HG03558 (cell line): ENCODE results near the gene TBC1D1.
"Not testable (repeated sequence)": the region's sequence is repeated elsewhere in the genome, so short reads cannot be mapped to it uniquely, and the experiment has no call there.

ENCODE experiments used
- ATAC-seq: cut with Tn5 transposase; IDR thresholded peaks from one replicate; pipeline ENCODE4 v1.9.1; 2021; ENCODE audit warnings: moderate number of reproducible peaks; ENCODE audit not compliant: unreplicated experiment; ENCODE audit errors: extremely low read depth

Gene TBC1D1

DNA sequence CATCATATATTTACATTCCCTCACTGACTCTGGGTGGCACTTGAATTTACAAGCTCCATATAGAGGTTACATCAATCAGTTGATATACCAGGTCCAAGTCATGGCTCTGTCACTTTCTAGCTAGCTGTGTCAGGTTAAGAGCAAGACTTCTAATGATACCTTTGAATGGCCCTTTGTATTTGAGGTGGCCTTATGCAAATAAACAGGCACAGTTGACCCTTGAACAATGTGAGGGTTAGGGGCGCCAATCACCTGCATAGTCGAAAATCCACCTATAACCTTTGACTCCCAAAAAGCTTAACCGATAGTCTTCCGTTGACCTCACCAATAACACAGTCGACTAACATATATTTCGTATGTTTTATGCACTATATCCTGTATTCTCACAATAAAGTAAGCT, 68.0 kb downstream of the TBC1D1 start:
- ATAC-seq, result no peak

DNA sequence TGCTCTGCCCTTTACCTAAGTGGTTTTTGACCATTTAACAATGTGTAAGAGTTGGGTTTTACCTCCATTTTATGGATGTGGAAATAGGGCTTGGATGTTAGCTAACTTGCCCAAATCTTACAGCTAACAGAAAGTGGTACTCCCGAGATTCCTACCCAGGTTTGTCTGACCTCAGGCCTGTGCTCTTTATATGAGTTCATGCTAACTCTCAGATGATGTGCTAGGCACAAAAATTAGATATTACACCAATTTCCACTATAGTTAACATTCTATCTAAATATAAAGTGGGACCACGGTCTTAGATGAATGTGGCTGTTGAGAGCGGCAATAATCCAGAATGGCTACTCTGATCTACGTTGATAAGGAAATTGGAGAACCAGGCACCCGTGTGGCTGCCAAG, 69.2 kb downstream of the TBC1D1 start, which contains the start of gene PTTG2:
Gene PTTG2, plus strand, starts transcription at position 301 of the 400 bp plus-strand sequence. Its CDS starts 37 bp downstream, at position 338.
- no peak for ATAC-seq

DNA sequence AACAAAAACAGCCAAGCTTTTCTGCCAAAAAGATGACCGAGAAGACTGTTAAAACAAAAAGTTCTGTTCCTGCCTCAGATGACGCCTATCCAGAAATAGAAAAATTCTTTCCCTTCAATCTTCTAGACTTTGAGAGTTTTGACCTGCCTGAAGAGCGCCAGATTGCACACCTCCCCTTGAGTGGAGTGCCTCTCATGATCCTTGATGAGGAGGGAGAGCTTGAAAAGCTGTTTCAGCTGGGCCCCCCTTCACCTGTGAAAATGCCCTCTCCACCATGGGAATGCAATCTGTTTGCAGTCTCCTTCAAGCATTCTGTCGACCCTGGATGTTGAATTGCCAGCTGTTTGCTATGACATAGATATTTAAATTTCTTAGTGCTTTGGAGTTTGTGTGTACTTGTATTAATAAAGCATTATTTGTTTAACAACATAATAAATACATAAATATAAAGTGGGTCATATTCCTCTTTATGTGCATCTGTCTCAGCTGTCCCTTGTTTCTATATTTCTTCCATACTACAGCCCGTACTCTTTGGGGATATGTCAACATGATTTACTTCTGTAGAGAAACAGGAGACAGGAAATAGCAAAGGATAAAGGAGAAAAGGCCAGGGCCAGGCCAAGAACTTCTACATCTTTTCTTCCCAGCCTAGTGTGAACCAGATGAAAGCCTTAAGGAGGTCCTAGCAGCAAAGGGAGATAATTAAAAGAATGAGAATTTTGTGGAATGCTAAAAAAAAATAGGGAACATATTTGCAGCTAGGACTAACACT, 70.0 kb downstream of the TBC1D1 start:
- no peak for ATAC-seq

DNA sequence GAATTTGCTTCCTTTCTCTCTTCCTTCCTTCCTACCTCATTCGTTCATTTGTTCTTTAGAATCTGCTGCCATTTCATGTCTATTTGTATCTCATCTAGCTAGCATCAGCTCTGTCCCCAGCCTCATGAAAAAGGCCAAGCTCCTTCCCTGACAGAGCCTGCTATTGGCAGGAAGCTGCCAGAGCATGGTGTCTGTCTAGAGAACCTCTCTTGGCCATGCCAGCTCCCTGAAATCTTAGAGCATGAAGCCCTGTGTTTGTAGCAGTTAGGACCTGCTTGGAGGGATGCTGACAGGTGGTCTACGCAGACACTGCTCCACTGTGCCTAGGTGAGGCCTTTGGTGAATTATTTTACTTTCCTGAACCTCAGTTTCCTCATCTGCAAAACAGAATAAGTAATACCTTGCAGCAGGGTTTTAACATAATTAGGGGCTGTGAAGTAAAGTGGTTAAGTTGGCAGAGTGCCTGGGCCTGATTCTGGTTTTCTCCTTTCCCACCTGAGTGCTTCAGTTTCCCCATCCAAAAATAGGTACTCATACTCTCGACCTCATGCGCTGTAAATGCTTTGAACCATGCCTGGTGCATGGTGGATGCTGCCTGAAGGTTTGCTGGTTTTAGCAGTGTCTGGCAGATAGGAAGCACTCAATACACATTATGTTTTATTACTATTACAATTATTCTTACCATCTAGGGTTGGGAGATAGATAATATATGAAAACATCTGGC, 74.0 kb downstream of the TBC1D1 start:
- no peak for ATAC-seq

DNA sequence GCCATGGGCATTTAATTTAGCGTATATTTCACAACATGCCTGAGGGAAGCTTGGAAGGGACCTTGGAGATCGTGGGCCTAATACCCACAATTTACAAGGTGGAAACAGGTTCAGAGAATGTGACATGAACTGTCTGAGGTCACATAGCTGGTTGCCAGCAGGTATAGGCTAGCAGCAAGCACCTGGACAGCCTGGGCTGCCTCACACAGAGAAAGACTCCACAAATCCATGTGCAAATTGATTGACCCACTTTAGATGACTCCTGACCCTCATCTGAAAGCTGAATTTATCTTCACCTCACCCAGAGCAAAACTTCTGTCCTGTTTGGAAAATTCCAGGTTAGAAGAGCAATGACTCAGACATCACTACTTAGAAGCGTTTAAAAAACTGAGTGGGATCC, 75.2 kb downstream of the TBC1D1 start:
- ATAC-seq, result no peak

DNA sequence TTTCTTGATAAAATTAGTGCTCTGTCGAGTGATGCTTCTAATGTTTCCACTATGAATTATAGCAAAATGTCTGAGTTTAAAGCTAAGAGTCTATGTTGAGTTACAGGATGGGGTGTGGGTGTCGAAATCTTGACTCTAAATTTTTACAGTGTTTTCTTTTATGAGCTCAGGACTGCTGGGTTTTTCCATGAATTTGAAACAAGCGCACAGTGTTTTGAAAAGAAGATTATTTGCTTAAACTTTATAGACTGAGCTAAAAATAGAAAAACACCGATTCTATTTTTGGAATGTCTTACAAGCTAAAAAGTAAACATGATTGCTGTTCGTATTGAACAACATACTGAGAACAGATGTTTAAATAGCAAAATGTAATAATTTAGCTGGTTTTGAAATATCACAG, 76.9 kb downstream of the TBC1D1 start:
- ATAC-seq, result no peak

DNA sequence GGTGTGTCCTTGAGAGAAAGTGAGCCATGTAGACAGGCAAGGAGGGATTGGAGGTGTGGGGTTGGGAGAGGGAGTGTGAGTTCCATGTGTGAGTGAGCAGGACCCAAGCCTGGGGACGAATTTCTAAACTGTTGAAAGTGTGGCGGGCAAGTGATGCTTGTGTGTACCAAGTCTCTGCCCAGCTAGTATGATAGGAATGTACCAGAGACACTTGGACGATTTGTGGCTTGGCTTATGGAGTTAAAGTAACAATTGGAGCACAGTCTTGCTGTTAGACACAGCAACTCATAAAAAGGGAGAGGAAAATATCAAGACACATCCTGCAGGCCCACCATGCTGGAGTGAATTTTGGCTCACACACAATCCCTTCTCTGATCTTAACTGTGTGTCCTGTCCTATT, 77.9 kb downstream of the TBC1D1 start:
- no peak for ATAC-seq

DNA sequence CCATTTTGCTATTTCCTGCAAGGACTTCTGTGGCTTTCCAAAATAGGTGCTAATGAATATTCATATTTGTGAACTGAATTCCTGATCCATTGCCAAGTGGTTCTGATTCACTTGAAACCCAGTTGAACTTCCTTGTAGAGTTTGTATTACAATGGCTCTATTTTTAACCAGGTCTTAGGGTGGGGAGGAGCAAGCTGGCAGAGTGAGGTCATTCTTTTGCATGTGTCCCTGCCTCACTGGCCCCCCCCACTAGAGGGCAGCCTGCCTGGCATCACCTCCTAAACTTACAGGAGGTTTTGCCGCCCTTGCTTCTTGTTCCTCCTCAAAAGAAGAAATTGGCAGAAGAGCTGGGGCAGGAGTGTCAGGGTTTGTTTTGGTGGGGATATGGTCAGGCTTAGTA, 79.8 kb downstream of the TBC1D1 start:
- no peak for ATAC-seq

DNA sequence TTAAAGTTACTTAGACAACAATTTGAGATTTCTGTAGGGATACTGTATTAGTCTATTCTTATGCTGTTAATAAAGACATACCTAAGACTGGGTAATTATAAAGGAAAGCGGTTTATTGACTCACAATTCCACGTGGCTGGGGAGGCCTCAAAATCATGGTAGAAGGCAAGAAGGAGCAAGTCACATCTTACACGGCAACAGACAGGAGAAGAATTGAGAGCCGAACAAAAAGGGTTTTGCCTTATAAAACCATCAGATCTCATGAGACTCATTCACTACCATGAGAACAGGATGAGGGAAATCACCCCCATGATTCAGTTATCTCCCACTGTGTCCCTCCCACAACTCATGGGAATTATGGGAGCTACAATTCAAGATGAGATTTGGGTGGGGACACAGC, 80.3 kb downstream of the TBC1D1 start:
- ATAC-seq, result no peak

DNA sequence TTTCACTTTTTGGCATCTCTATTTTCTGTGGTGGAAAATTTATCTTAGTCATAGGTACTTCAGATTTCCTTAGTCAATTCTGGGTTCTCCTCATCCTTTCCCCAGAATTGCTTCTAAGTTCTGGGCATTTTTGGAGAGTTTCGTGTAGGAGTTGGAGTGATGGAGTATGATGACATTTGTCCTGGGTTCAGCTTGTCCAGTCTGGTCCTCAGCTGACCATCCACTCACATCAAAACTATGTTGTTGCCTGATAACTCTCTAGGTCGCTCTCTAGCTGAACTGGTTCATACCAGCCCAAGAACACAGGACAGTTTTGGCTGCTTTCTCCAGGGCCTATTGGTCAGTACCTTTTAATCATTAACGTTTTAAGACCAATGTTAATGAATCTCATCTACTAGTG, 82.6 kb downstream of the TBC1D1 start:
- ATAC-seq, result no peak

DNA sequence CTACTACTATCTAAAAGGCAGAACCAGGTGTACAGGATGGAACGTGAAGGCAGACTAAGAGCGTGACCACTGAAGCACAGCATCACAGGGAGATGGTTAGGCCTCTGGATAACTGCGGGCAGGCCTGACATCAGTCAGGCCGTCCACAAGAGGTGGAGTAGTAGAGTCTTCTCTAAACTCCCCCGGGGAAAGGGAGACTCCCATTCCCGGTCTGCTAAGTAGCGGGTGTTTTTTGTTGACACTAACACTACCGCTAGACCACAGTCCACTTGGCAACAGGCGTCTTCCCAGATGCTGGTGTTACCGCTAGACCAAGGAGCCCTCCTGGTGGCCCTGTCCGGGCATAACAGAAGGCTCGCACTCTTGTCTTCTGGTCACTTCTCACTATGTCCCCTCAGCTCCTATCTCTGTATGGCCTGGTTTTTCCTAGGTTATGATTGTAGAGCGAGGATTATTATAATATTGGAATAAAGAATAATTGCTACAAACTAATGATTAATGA, 84.5 kb downstream of the TBC1D1 start:
- ATAC-seq, result not testable (repeated sequence)

DNA sequence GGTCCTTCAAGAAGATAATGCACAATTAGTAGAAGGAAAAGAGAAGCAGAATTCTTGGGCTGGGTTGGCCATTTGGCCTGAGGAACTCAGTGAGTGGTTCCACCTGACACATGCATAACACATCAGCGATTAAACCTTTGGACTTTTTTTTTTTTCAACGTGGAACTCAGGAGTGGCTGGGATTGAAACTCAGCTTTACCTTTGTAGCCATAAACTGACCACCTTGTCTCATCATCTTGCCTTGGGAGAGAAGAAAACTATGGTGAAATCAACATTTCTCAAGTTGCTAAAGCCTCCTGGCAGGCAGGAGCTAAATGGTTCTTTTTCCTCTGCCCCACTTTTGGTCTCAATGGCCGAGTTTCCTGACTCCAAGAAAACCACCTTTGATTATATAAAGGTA, 85.6 kb downstream of the TBC1D1 start:
- no peak for ATAC-seq

DNA sequence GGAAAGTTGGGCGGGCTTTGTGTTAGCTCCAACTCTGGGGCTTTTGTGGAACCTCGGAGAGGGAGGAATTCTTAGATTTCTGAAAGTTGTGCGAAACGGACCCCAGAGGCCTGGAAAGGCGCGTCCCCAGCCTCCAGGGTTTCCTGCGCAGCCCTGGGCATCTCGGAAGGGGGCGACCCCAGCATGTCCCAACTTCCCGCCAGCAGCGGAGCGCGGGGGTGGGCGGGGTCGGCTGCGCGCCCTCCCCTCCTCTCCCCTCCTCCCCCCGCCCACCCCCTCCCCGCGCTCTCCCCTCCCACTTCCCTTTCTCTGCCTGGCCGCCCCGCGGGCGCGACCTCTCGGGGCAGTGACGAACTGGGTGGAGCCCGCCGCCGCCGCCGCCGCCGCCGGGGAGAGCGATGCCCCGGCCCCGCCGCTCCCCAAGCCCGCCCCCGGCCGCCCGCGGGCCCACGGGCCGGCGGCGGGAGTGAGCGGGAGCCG, 86.1 kb downstream of the TBC1D1 start:
- peak; percentile 36 for ATAC-seq

DNA sequence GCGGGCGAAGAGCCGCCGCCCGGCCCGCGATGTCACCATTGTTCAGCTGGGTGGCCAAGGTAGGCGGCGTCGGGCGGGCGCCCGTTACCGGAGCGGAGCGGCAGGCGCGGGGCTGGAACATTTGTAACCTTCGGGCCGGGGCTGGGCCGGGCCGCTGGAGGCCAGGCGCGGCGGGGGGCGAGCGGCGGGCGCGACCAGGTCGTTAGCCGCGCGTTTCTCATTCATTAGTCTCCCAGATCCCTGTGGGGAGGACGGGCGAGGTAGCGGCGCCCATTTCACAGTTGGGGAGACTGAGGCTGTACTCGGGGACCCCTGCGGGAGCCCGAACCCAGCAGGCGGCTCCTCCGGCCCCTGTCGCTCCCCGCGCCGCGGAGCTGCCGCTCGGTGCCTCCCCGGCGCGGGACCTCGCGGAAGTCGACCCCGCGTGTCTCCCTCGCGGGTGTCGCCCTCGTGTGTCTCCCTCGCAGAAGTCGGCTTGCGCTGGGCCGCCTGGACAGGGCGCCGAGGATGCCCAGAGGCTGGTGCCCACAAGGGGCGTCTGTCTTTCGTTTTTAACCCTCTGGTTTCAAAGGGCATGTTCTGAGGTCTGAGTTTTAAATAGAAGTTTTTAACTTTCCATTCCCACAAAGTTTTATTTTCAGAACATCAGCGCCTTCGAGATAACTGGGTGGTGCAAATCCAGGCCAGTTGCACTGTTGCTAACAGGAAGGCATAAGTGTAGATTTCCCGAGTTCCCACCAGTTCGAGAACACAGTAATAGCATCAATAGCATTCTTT, 86.8 kb downstream of the TBC1D1 start:
- peak; percentile 41 for ATAC-seq

DNA sequence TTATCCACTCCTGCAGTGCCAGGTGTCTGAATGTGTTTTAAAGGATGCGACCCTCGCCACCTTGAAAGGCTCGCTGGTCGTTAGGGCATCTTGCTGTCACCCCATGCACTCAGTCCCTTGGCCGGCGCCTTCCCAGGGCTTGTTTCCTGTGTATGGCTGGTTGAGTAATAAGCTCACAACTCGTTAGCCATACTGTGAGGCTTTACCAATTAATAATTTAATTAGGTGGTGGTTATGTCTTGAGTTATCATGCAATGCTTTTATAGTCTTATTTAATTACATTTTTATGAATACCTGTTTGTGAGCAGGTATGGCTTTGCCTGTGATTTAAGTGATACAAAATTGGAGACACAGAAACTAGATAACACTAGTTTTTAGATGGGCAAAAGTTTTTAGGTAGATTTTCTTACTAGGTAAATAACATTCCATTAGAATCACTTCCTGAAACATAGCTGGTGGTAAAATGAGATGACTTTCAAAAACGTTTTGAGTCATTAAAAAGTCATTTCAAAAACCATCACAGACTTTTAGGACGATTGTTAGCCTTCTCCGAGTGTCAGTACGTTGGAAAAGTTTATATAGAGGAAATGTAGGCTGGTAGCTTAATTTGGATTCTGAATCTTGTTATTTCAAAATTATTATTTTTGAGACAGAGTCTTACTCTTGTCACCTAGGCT, 87.5 kb downstream of the TBC1D1 start:
- no peak for ATAC-seq

DNA sequence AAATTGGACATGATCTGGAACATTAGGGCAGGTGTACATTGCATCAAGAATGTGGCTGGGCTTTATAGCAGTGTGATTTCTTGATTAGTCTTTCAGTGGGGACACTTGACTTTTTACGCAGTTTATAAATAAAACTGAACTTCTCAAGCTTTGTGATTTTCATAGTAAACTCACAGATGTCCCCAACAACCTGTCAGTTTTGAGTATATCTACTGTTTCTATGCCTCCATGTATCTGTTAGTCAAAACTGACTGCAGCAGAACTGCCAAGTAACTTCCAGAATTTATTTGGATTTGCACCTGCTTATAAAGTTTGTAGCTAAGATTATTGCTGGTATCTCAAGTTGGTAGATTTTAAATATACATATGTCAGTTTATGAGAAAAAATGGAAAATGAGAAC, 89.4 kb downstream of the TBC1D1 start:
- no peak for ATAC-seq

DNA sequence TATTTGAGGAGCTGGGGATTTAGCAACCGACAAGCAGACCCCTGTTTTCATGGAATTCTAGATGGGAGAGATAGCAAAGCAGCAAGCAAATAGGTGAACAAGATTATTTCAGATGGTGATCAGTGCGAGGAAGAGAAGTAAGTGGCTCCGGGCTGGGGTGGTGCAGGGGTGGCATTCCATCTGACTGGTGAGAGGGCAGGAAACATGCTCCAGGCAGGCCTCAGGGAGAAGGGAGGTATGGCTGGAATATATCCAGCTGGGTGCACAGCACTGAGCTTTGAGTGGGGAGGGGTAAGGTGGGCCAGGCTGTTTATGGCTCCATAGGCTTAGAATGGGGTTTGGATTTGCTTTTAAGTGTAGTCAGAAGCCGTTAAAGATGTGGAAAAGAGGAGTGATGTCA, 90.5 kb downstream of the TBC1D1 start:
- no peak for ATAC-seq

DNA sequence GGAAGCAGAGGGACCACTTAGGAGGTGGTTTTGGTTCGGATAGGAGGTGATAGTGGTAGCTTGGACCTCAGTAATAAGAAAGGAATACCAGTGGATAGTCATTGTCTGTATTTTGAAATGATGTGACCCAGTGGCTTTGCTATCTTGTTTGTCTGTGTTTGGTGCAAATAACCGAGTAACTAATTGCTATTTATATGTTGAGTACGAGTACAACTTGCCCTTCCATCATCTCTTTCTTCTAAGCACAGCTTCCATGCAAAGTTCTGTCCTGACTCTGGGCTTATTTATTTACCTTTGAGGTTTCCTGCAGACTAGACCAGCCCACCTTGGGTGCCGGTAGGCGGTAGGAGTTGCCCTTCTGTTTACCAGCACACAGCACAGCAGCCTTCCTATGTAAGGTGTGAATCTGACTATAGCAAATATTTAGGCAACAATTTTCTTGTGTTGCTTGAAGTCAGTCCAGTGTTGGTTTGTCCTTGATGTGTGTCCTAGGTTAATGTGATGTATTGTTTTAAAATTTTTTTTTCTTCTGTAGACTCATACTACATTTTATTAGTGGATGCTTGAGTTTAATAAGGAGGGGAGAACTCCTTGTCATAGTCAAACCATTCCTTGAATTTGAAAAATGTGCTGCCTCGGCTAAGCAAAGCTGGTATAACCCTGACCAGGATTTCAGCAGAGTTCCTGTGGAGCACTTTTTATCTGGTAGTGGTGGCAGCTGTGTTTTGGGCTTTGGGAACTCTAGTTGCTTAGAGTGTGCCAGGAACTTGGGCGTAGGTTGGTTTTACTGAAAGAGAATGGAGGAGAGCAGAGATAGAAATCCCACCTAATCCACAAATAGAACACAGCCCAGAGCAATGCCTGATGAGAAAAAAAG, 91.2 kb downstream of the TBC1D1 start:
- no peak for ATAC-seq

DNA sequence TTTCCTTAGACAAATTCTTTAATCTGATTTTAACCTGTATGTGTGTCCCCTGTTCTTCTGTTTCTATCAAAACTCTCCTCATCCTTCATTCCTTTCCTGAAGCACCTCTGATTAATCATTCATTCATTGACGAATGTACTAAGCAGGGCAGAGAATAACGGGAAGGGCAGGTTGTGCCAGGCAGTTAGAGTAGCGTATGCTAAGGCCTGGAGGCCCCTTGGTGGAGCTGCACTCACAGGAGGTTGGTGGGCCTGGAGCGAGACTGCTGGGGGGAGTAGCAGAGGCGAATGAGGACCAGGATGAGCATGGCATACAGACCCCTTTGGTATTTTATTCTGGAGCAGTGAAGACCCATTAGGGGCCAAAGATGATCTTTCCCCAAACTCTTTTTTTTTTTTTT, 91.9 kb downstream of the TBC1D1 start:
- ATAC-seq, result no peak
